Ishikawa (cell line): ENCODE data around the gene G2E3.

Source experiments
- CEBPB ChIP-seq: IDR thresholded peaks from 2 replicates; pipeline ENCODE4 v1.6.1; 2012
- CREB1 ChIP-seq: IDR thresholded peaks from 2 replicates; pipeline ENCODE4 v1.6.1; 2012; ENCODE audit warnings: low read depth
- EGR1 ChIP-seq: IDR thresholded peaks from 2 replicates; pipeline ENCODE4 v1.6.1; 2012
- EP300 ChIP-seq: IDR thresholded peaks from 2 replicates; pipeline ENCODE4 v1.6.1; 2012; ENCODE audit warnings: borderline replicate concordance
- FOXM1 ChIP-seq: IDR thresholded peaks from 2 replicates; pipeline ENCODE4 v1.6.1; 2012; ENCODE audit warnings: low read depth, borderline replicate concordance
- MAX ChIP-seq: IDR thresholded peaks from 2 replicates; pipeline ENCODE4 v1.6.1; 2012
- NFIC ChIP-seq: IDR thresholded peaks from 2 replicates; pipeline ENCODE4 v1.6.1; 2012
- RAD21 ChIP-seq: IDR thresholded peaks from 2 replicates; pipeline ENCODE4 v1.6.1; 2012; ENCODE audit warnings: low read depth
- TAF1 ChIP-seq: IDR thresholded peaks from 2 replicates; pipeline ENCODE4 v1.6.1; 2012; ENCODE audit warnings: low read depth, mild to moderate bottlenecking
- TCF12 ChIP-seq: IDR thresholded peaks from 2 replicates; pipeline ENCODE4 v1.6.1; 2012; ENCODE audit warnings: low read depth
- TEAD4 ChIP-seq: IDR thresholded peaks from 2 replicates; pipeline ENCODE4 v1.6.1; 2012
- USF1 ChIP-seq: IDR thresholded peaks from 2 replicates; pipeline ENCODE4 v1.6.1; 2012
- YY1 ChIP-seq: IDR thresholded peaks from 2 replicates; pipeline ENCODE4 v1.6.1; 2012; ENCODE audit warnings: low read depth
- ZBTB7A ChIP-seq: IDR thresholded peaks from 2 replicates; pipeline ENCODE4 v1.6.1; 2012; ENCODE audit warnings: low read depth
- TF ChIP-seq, protein P1 (sequence below): IDR thresholded peaks from 2 replicates; pipeline ENCODE4 v1.6.1; 2012; ENCODE audit warnings: low read depth, mild to moderate bottlenecking

The G2E3 gene

DNA sequence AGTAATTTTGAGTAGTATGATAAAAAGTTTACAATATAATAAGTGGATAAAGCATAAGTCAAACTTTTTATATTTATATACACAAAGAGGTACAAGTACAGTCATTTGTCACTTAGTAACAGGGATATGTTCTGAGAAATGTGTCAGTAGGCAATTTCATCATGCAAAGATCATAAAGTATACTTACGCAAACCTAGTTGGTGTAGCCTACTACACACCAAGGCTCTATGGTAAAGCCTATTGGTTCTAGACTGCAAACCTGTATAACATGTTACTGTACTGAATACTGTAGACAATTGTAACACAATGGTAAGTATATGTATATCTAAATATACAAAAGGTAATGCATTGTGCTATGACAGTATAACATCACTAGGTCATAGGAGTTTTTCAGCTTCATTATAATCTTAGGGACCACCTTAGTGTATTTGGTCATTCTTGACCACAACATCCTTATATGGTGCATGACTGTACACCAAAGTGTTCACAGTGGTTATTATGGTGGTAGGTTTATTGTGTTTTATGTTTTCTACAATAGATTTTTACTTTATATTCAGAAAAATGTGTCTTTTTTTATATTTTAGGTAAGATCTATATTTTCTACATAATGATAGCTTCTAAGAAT, 48.3 kb downstream of the G2E3 start:
- TF ChIP-seq YY1 (no peak), EP300 (no peak), EGR1 (no peak), ZBTB7A (no peak), CEBPB (no peak), RAD21 (no peak), NFIC (no peak), CREB1 (no peak)
- TF ChIP-seq, protein P1, sequence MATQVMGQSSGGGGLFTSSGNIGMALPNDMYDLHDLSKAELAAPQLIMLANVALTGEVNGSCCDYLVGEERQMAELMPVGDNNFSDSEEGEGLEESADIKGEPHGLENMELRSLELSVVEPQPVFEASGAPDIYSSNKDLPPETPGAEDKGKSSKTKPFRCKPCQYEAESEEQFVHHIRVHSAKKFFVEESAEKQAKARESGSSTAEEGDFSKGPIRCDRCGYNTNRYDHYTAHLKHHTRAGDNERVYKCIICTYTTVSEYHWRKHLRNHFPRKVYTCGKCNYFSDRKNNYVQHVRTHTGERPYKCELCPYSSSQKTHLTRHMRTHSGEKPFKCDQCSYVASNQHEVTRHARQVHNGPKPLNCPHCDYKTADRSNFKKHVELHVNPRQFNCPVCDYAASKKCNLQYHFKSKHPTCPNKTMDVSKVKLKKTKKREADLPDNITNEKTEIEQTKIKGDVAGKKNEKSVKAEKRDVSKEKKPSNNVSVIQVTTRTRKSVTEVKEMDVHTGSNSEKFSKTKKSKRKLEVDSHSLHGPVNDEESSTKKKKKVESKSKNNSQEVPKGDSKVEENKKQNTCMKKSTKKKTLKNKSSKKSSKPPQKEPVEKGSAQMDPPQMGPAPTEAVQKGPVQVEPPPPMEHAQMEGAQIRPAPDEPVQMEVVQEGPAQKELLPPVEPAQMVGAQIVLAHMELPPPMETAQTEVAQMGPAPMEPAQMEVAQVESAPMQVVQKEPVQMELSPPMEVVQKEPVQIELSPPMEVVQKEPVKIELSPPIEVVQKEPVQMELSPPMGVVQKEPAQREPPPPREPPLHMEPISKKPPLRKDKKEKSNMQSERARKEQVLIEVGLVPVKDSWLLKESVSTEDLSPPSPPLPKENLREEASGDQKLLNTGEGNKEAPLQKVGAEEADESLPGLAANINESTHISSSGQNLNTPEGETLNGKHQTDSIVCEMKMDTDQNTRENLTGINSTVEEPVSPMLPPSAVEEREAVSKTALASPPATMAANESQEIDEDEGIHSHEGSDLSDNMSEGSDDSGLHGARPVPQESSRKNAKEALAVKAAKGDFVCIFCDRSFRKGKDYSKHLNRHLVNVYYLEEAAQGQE, result no peak

DNA sequence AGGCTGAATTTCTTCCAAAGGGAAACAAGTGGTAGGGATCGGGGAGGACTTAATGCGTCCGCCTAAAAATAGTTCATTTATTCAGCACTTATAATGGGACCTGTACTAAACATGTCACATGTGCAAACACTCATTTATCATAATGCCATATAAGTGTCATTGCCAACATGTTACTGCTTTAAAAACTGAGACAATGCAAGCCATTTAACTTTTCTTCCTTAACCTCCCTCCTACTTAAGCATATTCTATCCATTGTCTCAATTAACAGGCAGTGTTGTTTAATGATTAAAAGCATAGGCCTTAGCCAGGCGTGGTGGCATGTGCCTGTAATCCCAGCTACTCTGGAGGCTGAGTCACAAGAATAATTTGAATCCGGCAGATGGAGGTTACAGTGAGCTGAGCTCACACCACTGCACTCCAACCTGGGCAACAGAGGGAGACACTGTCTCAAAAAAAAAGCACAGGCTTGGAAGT, 49.6 kb downstream of the G2E3 start:
- TF ChIP-seq TCF12 (no peak), YY1 (no peak), EP300 (no peak), RAD21 (no peak), USF1 (no peak), FOXM1 (no peak), CEBPB (no peak), TAF1 (no peak), CREB1 (no peak), EGR1 (no peak), NFIC (no peak), ZBTB7A (no peak), MAX (no peak), TEAD4 (no peak)
- TF ChIP-seq, protein P1, result no peak

GRCh38 chr14:30610787-30611343, 51.9 kb downstream of the G2E3 start:
- TF ChIP-seq CEBPB (0 out of 2 replicates have a peak, but pooled peaks have one; percentile 5), CREB1 (no peak), TEAD4 (peak; percentile 51), FOXM1 (no peak), MAX (no peak; the same call in 1 of the 2 replicates), RAD21 (peak; percentile 41), USF1 (no peak), YY1 (peak; percentile 27; the same call in 1 of the 2 replicates), TAF1 (no peak), EP300 (no peak), EGR1 (no peak), TCF12 (no peak), NFIC (peak; percentile 83)
- TF ChIP-seq, protein P1, result no peak

- no peak for TF ChIP-seq ZBTB7A
- no peak for TF ChIP-seq YY1
- no peak for TF ChIP-seq RAD21
- no peak for TF ChIP-seq CREB1
- no peak for TF ChIP-seq NFIC
- no peak for TF ChIP-seq TCF12
- no peak for TF ChIP-seq TAF1
- TF ChIP-seq, protein P1, result no peak
- TF ChIP-seq CEBPB, result no peak
- no peak for TF ChIP-seq TEAD4
- no peak for TF ChIP-seq EP300
- TF ChIP-seq EGR1, result no peak
- no peak for TF ChIP-seq USF1
- TF ChIP-seq FOXM1, result no peak
- no peak for TF ChIP-seq MAX
These were observed 55.2 kb downstream of the G2E3 start for GRCh38 chr14:30614155-30614554.
